Fibroblast of lung (primary cell): Measurements from ENCODE around the gene NPHP3. TPM values are rescaled to one million over a fixed set of nuclear protein-coding genes. Genes with fewer than 3 reads are reported as not detected.
"Not testable (repeated sequence)": the region's sequence is repeated elsewhere in the genome, so short reads cannot be mapped to it uniquely, and the experiment has no call there.

Experiments
- DNase-seq, 2 donors: peaks; one replicate each; pipeline versions ENCODE4 v3.0.0 to v3.0.0-alpha.2; 2010; ENCODE audit warnings: low read depth in 2 of 2
- H2AFZ ChIP-seq: 2 replicates; pipeline ENCODE4 v1.5.1; 2012; ENCODE audit warnings: low read length, control low read depth, inconsistent platforms
- H3K27ac ChIP-seq: 2 replicates; pipeline ENCODE4 v1.5.1; 2011; ENCODE audit warnings: low read length, control low read depth; ENCODE audit not compliant: insufficient read depth
- H3K27me3 ChIP-seq: 2 replicates; pipeline ENCODE4 v1.5.1; 2011; ENCODE audit warnings: mild to moderate bottlenecking, low read length; ENCODE audit not compliant: control insufficient read depth, insufficient read depth
- H3K36me3 ChIP-seq: 2 replicates; pipeline ENCODE4 v1.5.1; 2011; ENCODE audit warnings: low read length; ENCODE audit not compliant: control insufficient read depth, insufficient read depth
- H3K4me1 ChIP-seq: 2 replicates; pipeline ENCODE4 v1.5.1; 2011; ENCODE audit warnings: low read length; ENCODE audit not compliant: control insufficient read depth, insufficient read depth; ENCODE audit errors: extremely low read depth
- H3K4me2 ChIP-seq: 2 replicates; pipeline ENCODE4 v1.5.1; 2011; ENCODE audit warnings: low read length, control low read depth; ENCODE audit not compliant: insufficient read depth; ENCODE audit errors: extremely low read depth
- H3K4me3 ChIP-seq, 4 experiments: fragments of 200-600 bp in 1 of 4; sonication (generic) in 1 of 4; replicated peaks in 1 of 4; 2 replicates each; pipeline ENCODE4 v1.5.1; 2011 to 2016; ENCODE audit warnings: low read length in 4 of 4, low read depth in 3 of 4, mild to moderate bottlenecking in 3 of 4, control low read depth in 2 of 4, inconsistent platforms in 1 of 4, mixed read lengths in 1 of 4; ENCODE audit not compliant: insufficient read depth in 1 of 4; ENCODE audit errors: control extremely low read depth in 1 of 4
- H3K79me2 ChIP-seq: 2 replicates; pipeline ENCODE4 v1.5.1; 2012; ENCODE audit warnings: mild to moderate bottlenecking, low read length, inconsistent platforms; ENCODE audit not compliant: control insufficient read depth, insufficient read depth
- H3K9ac ChIP-seq: 2 replicates; pipeline ENCODE4 v1.5.1; 2011; ENCODE audit warnings: mild to moderate bottlenecking, low read length, control low read depth; ENCODE audit not compliant: insufficient read depth
- H3K9me3 ChIP-seq: 2 replicates; pipeline ENCODE4 v1.5.1; 2012; ENCODE audit warnings: low read depth, low read length; ENCODE audit not compliant: control insufficient read depth, insufficient read depth
- H4K20me1 ChIP-seq: 2 replicates; pipeline ENCODE4 v1.5.1; 2011; ENCODE audit warnings: low read length; ENCODE audit not compliant: control insufficient read depth, insufficient read depth; ENCODE audit errors: extremely low read depth
- EZH2 ChIP-seq: IDR thresholded peaks from 2 replicates; pipeline ENCODE4 v1.5.1; 2012; ENCODE audit warnings: low read length, control low read depth, mild to moderate bottlenecking; ENCODE audit errors: missing control alignments
- polyA plus RNA-seq, 2 donors: library from polyadenylated mRNA; depleted of rRNA in 1 of 2; stranded (reverse) in 1 of 2; unstranded in 1 of 2; fragments of >200 nt; gene quantifications; 2 replicates each; pipeline ENCODE4 v1.2.1, GENCODE V29; 2011 to 2012; ENCODE audit warnings: missing spikeins in 1 of 2
- total RNA-seq: library from RNA; depleted of rRNA; stranded (reverse); fragments of >200 nt; gene quantifications from 2 replicates; pipeline ENCODE4 v1.2.1, GENCODE V29; 2014
- TF ChIP-seq, protein P1 (sequence below), 2 donors: IDR thresholded peaks in 1 of 2; conservative IDR thresholded peaks in 1 of 2; 1 replicate in 1 of 2; 2 replicates in 1 of 2; pipeline ENCODE4 v1.5.1; 2011 to 2012; ENCODE audit warnings: low read length in 2 of 2, control low read depth in 1 of 2, inconsistent platforms in 1 of 2, low read depth in 1 of 2, mild to moderate bottlenecking in 1 of 2

NPHP3 gene
- total and polyA plus RNA-seq, 2 donors (not counting 1 experiment from before 2014, with no cell fraction given), result 24.4 to 38.5 TPM

DNA sequence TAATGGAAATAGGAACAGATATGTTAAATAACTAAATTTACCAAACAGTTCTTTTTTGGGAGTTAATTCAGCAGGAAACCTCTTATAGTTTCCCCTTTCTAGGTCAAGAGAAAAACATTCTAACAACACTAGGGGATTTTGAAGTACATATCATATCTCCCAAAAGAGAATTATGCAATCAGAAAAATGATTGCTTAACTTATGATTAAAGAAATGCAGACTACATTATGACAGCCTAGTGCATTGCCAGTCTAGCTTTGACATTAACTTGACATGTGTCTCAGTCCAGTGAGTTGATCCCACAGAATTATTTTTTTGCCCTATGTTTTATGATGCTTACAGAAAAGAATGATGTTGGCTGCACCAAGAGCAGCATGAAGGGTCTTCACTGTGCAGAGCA lies 31.7 kb upstream of the NPHP3 start:
- H3K36me3 ChIP-seq, result no peaks in the 10 kb centered on the region
- H3K79me2 ChIP-seq, result no peaks in the 10 kb centered on the region
- no peaks in the 10 kb centered on the region for H4K20me1 ChIP-seq
- H3K4me1 ChIP-seq, result no peaks in the 10 kb centered on the region
- no peak for DNase-seq
- no peak overlapping the region for H3K4me3 ChIP-seq
- no peaks in the 10 kb centered on the region for H3K9me3 ChIP-seq
- H2AFZ ChIP-seq, result no peak overlapping the region
- H3K27me3 ChIP-seq, result no peaks in the 10 kb centered on the region
- no peak overlapping the region for H3K4me2 ChIP-seq
- no peak overlapping the region for H3K9ac ChIP-seq
- no peak overlapping the region for H3K27ac ChIP-seq
- TF ChIP-seq EZH2, result no peak
- TF ChIP-seq, protein P1, sequence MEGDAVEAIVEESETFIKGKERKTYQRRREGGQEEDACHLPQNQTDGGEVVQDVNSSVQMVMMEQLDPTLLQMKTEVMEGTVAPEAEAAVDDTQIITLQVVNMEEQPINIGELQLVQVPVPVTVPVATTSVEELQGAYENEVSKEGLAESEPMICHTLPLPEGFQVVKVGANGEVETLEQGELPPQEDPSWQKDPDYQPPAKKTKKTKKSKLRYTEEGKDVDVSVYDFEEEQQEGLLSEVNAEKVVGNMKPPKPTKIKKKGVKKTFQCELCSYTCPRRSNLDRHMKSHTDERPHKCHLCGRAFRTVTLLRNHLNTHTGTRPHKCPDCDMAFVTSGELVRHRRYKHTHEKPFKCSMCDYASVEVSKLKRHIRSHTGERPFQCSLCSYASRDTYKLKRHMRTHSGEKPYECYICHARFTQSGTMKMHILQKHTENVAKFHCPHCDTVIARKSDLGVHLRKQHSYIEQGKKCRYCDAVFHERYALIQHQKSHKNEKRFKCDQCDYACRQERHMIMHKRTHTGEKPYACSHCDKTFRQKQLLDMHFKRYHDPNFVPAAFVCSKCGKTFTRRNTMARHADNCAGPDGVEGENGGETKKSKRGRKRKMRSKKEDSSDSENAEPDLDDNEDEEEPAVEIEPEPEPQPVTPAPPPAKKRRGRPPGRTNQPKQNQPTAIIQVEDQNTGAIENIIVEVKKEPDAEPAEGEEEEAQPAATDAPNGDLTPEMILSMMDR (conservative IDR thresholded peaks at IDR 0.05 in 1 of 2, IDR thresholded peaks at IDR 0.05 in 1 of 2; ENCODE audit: low read depth in 1 of 2, low read length in 2 of 2), result no peak

DNA sequence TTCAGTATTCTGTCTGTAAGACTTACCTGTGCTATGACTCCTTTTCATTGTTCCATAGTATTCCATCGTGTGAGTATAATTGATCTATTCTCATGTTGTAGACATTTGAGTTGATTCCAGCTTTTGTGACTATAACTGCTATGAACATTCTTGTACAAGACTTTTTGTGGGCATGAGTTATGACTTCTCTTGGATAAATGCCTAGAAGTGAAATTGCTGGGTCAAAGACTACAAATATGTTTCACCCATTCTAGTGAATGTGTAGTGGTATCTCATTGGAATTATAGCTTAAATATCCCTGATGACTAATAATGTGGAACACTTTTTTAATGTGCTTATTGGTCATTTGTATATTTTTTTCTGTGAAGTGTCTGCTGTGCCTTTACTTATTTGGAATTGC lies 27.6 kb upstream of the NPHP3 start:
- H3K27ac ChIP-seq, result no peak overlapping the region
- no peak overlapping the region for H3K4me2 ChIP-seq
- H3K79me2 ChIP-seq, result no peaks in the 10 kb centered on the region
- TF ChIP-seq, protein P1 (conservative IDR thresholded peaks at IDR 0.05 in 1 of 2, IDR thresholded peaks at IDR 0.05 in 1 of 2; ENCODE audit: low read depth in 1 of 2, low read length in 2 of 2), result no peak
- H3K36me3 ChIP-seq, result no peaks in the 10 kb centered on the region
- H3K9ac ChIP-seq, result no peak overlapping the region
- no peaks in the 10 kb centered on the region for H3K27me3 ChIP-seq
- no peaks in the 10 kb centered on the region for H3K9me3 ChIP-seq
- no peak overlapping the region for H2AFZ ChIP-seq
- DNase-seq, result peak; percentile 29 to 52
- H4K20me1 ChIP-seq, result no peaks in the 10 kb centered on the region
- no peaks in the 10 kb centered on the region for H3K4me1 ChIP-seq
- H3K4me3 ChIP-seq, result no peak overlapping the region

DNA sequence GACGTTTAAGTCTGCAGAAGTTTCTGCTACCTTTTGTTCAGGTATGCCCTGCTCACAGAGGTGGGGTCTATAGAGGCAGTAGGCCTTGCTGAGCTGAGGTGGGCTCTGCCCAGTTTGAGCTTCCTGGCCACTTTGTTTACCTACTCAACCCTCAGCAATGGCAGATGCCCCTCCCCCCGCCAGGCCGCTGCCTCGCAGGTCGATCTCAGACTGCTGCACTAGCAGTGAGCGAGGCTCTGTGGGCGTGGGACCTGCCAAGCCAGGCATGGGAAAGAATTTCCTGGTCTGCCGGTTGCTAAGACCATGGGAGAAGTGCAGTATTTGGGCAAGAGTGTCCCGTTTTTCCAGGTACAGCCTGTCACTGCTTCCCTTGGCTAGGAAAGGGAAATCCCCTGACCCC lies 24.5 kb upstream of the NPHP3 start:
- H3K27ac ChIP-seq, H3K4me1 ChIP-seq, H3K9me3 ChIP-seq, H3K36me3 ChIP-seq, DNase-seq, H2AFZ ChIP-seq, H3K4me2 ChIP-seq, H3K27me3 ChIP-seq, H4K20me1 ChIP-seq, H3K79me2 ChIP-seq, H3K4me3 ChIP-seq, H3K9ac ChIP-seq: not testable (repeated sequence)

DNA sequence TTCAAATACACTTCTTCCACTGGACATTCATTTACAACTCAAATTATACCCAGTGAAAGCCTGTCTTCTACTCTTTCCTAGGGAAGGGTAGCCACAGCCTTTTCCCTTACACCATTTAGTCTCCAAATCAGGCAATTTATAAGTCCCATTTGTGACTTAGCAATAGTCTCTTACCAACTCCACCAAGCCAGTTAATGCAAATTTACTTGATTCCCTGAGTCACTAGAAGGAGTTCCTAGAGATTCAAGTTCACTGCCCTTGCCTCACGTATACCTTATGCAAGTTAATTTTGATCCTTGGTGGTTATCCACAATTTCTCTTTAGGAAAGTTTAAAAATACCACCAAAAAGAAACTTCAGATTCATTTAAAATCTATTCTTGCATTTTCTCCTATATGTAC lies 16.1 kb upstream of the NPHP3 start:
- TF ChIP-seq, protein P1 (conservative IDR thresholded peaks at IDR 0.05 in 1 of 2, IDR thresholded peaks at IDR 0.05 in 1 of 2; ENCODE audit: low read depth in 1 of 2, low read length in 2 of 2), result no peak
- no peak for TF ChIP-seq EZH2
- no peaks in the 10 kb centered on the region for H3K9me3 ChIP-seq
- H2AFZ ChIP-seq, result no peak overlapping the region
- H3K79me2 ChIP-seq, result no peaks in the 10 kb centered on the region
- H3K4me1 ChIP-seq, result no peaks in the 10 kb centered on the region
- H3K4me3 ChIP-seq, result no peak overlapping the region
- no peaks in the 10 kb centered on the region for H3K36me3 ChIP-seq
- no peak for DNase-seq
- no peak overlapping the region for H3K4me2 ChIP-seq
- no peak overlapping the region for H3K9ac ChIP-seq
- no peaks in the 10 kb centered on the region for H4K20me1 ChIP-seq
- H3K27me3 ChIP-seq, result no peaks in the 10 kb centered on the region
- H3K27ac ChIP-seq, result no peak overlapping the region
